Measurements from ENCODE around the gene ZNF543.
"Not testable (repeated sequence)": the region's sequence is repeated elsewhere in the genome, so short reads cannot be mapped to it uniquely, and the experiment has no call there.

The ZNF543 gene

DNA sequence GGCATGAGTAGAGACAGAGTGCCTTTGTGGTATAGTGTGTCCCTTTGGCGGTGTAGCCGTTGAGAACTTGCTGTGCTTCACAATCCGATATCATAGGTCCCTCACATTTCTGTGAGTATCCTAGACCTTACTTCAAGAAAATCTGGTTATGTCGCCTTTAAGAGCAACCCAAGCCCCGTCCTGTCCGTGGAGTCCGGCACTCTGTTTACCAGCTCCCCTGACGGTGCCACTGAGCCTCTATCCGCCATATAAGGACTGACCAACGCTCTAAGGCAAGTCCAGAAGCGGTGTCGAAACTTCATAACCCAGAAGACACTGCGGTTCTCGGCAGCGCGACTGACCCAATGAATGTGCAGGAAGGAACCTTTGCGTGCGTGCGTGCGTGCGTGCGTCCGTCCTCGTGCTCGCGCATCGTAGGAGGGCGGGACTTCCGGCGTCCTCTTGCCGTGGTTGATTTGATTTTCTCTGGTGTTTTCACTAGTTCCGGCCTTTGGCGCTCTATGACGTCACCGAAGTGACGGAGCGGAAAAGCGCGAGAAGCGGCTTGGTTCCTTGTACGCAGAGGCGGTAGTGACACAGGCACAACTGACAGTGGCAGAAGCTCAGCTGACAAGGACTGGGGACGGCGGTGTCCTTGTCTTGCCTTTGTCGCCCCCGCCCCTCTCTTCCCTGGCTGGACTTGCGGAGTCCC is 42.9 kb downstream of the ZNF543 start, which contains the start of the genes TRAPPC2B and ZNF547:
TRAPPC2B (plus strand) TSS at position 555 of the 691 bp plus-strand sequence. CDS start 1,283 bp downstream, outside the sequence.
ZNF547 (plus strand) TSS at position 555 of the 691 bp plus-strand sequence. CDS start 5,005 bp downstream, outside the sequence.
- peak; percentile 89 for DNase-seq (ENCODE audit: low spot score)

DNA sequence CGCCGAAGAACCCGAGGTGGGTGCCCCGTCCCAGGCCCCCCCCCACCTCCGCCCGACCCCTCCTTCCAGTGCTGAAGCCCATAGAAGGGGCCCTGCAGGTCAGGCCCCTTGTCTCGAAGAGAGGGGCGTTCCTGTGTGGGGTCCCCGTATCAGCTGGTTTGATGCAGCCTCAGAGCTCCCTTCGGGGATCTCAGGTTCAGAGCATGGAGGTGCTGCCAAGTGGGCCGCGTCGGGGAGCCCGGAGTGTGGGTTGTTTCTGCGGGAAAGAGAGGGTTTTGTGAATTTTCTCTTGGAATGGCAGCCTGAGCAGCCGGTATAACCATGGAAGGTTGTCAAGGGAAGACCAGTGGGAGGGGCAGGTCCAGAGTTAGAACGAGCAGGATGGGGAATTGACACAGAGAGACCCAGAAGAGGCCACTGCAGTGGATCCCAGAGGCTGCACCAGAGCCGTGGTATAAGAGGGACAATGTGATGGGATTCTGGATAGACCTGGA is 43.5 kb downstream of the ZNF543 start:
- peak; percentile 5 for DNase-seq (ENCODE audit: low spot score)
- TF ChIP-seq, protein P1, sequence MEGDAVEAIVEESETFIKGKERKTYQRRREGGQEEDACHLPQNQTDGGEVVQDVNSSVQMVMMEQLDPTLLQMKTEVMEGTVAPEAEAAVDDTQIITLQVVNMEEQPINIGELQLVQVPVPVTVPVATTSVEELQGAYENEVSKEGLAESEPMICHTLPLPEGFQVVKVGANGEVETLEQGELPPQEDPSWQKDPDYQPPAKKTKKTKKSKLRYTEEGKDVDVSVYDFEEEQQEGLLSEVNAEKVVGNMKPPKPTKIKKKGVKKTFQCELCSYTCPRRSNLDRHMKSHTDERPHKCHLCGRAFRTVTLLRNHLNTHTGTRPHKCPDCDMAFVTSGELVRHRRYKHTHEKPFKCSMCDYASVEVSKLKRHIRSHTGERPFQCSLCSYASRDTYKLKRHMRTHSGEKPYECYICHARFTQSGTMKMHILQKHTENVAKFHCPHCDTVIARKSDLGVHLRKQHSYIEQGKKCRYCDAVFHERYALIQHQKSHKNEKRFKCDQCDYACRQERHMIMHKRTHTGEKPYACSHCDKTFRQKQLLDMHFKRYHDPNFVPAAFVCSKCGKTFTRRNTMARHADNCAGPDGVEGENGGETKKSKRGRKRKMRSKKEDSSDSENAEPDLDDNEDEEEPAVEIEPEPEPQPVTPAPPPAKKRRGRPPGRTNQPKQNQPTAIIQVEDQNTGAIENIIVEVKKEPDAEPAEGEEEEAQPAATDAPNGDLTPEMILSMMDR (IDR thresholded peaks at IDR 0.05; ENCODE audit: extremely low read depth, missing control alignments): no peak

More for the DNA sequence above, 42.9 kb downstream of the ZNF543 start, which contains the start of the genes TRAPPC2B and ZNF547:
- TF ChIP-seq, protein P1 (IDR thresholded peaks at IDR 0.05; ENCODE audit: extremely low read depth, missing control alignments): no peak

DNA sequence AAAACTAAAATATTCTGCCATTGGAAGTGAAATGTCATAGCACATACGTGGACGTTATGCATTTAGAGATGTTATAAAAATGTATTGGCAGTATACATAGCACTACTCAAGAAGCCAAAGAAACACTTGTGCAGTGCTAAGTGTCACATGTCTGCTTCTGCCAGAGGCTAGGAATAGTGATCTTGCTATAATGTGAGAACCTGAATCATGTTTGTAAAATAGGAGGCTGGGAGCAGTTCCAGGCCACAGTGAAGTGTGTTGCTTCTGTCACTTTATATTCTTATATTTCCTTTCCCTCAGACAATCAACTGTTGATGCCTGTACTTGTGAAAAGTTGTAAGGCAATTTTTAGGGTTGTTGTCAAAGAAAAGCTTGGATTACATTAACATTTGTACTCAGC is 46.5 kb downstream of the ZNF543 start:
- no peak for DNase-seq (ENCODE audit: low spot score)
- TF ChIP-seq, protein P1 (IDR thresholded peaks at IDR 0.05; ENCODE audit: extremely low read depth, missing control alignments): no peak

DNA sequence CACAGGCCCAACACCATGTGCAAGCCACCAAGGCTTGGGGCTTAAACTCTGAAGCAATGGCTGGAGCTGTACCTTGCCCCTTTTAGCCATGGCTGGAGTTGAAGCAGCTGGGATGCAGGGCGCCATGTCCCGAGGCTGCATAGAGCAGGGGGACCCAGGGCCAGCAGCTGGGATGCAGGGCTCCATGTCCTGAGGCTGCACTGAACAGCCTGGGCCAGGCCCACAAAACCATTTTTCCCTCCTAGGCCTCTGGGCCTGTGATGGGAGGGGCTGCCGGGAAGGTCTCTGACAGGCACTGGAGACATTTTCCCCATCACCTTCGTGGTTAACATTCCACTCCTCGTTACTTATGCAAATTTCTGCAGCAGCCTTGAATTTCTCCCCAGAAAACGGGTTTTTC is 53.9 kb downstream of the ZNF543 start:
- TF ChIP-seq, protein P1 (IDR thresholded peaks at IDR 0.05; ENCODE audit: extremely low read depth, missing control alignments): no peak
- DNase-seq (ENCODE audit: low spot score): no peak

DNA sequence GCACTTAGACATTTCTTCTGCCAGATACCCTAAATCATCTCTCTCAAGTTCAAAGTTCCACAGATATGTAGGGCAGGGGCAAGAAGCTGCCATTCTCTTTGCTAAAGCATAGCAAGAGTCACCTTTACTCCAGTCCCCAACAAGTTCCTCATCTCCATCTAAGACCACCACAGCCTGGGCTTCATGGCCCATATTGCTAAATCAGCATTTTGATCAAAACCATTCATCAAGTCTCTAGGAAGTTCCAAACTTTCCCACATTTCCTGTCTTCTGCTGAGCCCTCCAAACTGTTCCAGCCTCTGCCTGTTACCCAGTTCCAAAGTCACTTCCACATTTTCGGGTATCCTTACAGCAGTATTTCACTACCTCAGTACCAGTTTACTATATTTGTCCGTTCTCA is 54.4 kb downstream of the ZNF543 start:
- not testable (repeated sequence) for DNase-seq (ENCODE audit: low spot score)

DNA sequence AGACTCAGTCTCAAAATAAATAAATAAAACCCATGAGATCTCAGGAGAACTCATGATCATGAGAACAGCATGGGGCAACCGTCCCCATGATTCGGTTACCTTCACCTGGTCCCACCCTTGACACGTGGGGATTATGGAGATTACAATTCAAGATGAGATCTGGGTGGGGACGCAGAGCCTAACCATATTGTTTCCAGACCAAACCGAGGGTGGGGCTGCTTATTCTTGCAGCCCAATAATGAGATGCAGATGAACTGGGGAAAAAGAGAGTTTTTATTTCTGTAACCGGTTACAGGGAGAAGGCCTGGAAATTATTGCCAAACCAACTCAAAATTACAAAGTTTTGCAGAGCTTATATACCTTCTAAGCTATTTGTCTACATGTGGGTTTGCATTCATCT is 55.9 kb downstream of the ZNF543 start:
- DNase-seq (ENCODE audit: low spot score): no peak
- TF ChIP-seq, protein P1 (IDR thresholded peaks at IDR 0.05; ENCODE audit: extremely low read depth, missing control alignments): no peak

DNA sequence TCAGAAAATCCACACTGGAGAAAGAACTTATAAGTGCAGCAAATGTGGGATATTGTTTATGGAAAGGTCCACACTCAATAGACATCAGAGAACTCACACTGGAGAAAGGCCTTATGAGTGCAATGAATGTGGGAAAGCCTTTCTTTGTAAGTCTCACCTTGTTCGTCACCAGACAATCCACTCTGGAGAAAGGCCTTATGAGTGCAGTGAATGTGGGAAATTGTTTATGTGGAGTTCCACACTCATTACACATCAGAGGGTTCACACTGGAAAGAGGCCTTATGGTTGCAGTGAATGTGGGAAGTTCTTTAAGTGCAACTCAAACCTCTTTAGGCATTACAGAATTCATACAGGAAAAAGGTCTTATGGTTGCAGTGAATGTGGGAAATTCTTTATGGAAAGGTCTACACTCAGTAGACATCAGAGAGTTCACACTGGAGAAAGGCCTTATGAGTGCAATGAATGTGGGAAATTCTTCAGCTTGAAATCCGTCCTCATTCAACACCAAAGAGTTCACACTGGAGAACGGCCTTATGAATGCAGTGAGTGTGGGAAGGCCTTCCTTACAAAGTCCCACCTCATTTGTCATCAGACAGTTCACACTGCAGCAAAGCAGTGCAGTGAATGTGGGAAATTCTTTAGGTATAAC is 57.4 kb downstream of the ZNF543 start:
- TF ChIP-seq, protein P1 (IDR thresholded peaks at IDR 0.05; ENCODE audit: extremely low read depth, missing control alignments): no peak
- DNase-seq (ENCODE audit: low spot score): no peak

Data from GM20000 (cell line).